DMS 273 treated with DMSO at 0.1 percent for 48 hours (cell line): Measurements from ENCODE around the gene IMP3.
A peak's percentile ranks its signal among the peaks of the same experiment; 100 is the strongest.
"Not testable (repeated sequence)": the region's sequence is repeated elsewhere in the genome, so short reads cannot be mapped to it uniquely, and the experiment has no call there.

Experiments used
- DNase-seq: peaks from one replicate; lab custom pipeline; 2025; lab: John Stamatoyannopoulos, UW

IMP3 gene

GRCh38 chr15:75639709-75640482, at the start of gene IMP3:
Gene IMP3 (minus strand): TSS chr15:75640224. CDS start chr15:75640168, 56 bp downstream.
- peak; percentile 89 for DNase-seq

GRCh38 chr15:75689429-75689828, 49.4 kb upstream of the IMP3 start:
- DNase-seq: not testable (repeated sequence)

- no peak for DNase-seq
Observed at GRCh38 chr15:75688831-75689230, 48.8 kb upstream of the IMP3 start.

- DNase-seq: no peak
Observed at GRCh38 chr15:75688278-75688557, 48.2 kb upstream of the IMP3 start.

- DNase-seq: no peak
Observed at GRCh38 chr15:75687486-75688277, 47.7 kb upstream of the IMP3 start.

GRCh38 chr15:75686212-75686642, 46.2 kb upstream of the IMP3 start:
- DNase-seq: not testable (repeated sequence)

- DNase-seq: no peak
Observed at GRCh38 chr15:75685195-75685594, 45.2 kb upstream of the IMP3 start.

- DNase-seq: no peak
Observed at GRCh38 chr15:75684648-75685047, 44.6 kb upstream of the IMP3 start.

GRCh38 chr15:75683646-75684312, 43.8 kb upstream of the IMP3 start:
- not testable (repeated sequence) for DNase-seq

- DNase-seq: no peak
Observed at GRCh38 chr15:75682181-75683135, 42.4 kb upstream of the IMP3 start.

GRCh38 chr15:75680007-75680789, 40.2 kb upstream of the IMP3 start:
- DNase-seq: no peak

GRCh38 chr15:75678324-75678690, 38.3 kb upstream of the IMP3 start:
- not testable (repeated sequence) for DNase-seq

GRCh38 chr15:75677465-75678323, 37.7 kb upstream of the IMP3 start:
- no peak for DNase-seq

- no peak for DNase-seq
Observed at GRCh38 chr15:75676688-75677464, 36.9 kb upstream of the IMP3 start.

GRCh38 chr15:75675579-75676404, 35.8 kb upstream of the IMP3 start:
- no peak for DNase-seq

- no peak for DNase-seq
Observed at GRCh38 chr15:75674366-75674765, 34.3 kb upstream of the IMP3 start.

- no peak for DNase-seq
Observed at GRCh38 chr15:75673426-75674235, 33.6 kb upstream of the IMP3 start.
